Spinal cord (tissue), 10 donors: Measurements from ENCODE around the gene ZNF441. TPM values are rescaled to one million over a fixed set of nuclear protein-coding genes. Genes with fewer than 3 reads are reported as not detected.

Experiments
- DNase-seq, 6 donors: peaks; one replicate each; pipeline versions ENCODE4 v3.0.0 to v3.0.0-alpha.2; 2013 to 2015; ENCODE audit warnings: low spot score in 6 of 6, low read depth in 4 of 6
- H3K27ac ChIP-seq: one replicate; pipeline ENCODE4 v1.5.1; 2013; ENCODE audit warnings: low read depth, low read length, control low read depth
- H3K27me3 ChIP-seq: one replicate; pipeline ENCODE4 v1.6.1; 2013; ENCODE audit warnings: low read length; ENCODE audit not compliant: control insufficient read depth, insufficient read depth
- H3K36me3 ChIP-seq: one replicate; pipeline ENCODE4 v1.6.1; 2013; ENCODE audit warnings: low read length; ENCODE audit not compliant: control insufficient read depth, insufficient read depth
- H3K4me1 ChIP-seq: one replicate; pipeline ENCODE4 v1.6.1; 2013; ENCODE audit warnings: low read length; ENCODE audit not compliant: control insufficient read depth, insufficient read depth
- H3K4me3 ChIP-seq: one replicate; pipeline ENCODE4 v1.5.1; 2013; ENCODE audit warnings: low read depth, low read length, control low read depth
- H3K9me3 ChIP-seq: one replicate; pipeline ENCODE4 v1.6.1; 2013; ENCODE audit warnings: low read length; ENCODE audit not compliant: control insufficient read depth, insufficient read depth
- WGBS: methylation state at CpG from one replicate; pipeline ENCODE4 v1.1.5; 2013; ENCODE audit warnings: missing lambda C conversion rate; ENCODE audit not compliant: insufficient coverage; 5-methylcytosine and 5-hydroxymethylcytosine counted together
- polyA plus RNA-seq, 2 donors: library from polyadenylated mRNA; unstranded; fragments of 120-200 nt; gene quantifications; one replicate each; pipeline ENCODE4 v1.2.1, GENCODE V29; 2013; ENCODE audit not compliant: insufficient read length in 2 of 2
- total RNA-seq, 2 donors: library from RNA; depleted of rRNA in 1 of 2; stranded (reverse); fragments of 120-200 nt in 1 of 2; fragments of >200 nt in 1 of 2; gene quantifications; one replicate each; pipeline versions ENCODE4 v1.2.3 to v1.2.4, GENCODE V29; 2013 to 2014
- donor health status: healthy.

ZNF441 gene
- total and polyA plus RNA-seq, 4 donors: 10.7 to 38.5 (median 18.2) TPM

DNA sequence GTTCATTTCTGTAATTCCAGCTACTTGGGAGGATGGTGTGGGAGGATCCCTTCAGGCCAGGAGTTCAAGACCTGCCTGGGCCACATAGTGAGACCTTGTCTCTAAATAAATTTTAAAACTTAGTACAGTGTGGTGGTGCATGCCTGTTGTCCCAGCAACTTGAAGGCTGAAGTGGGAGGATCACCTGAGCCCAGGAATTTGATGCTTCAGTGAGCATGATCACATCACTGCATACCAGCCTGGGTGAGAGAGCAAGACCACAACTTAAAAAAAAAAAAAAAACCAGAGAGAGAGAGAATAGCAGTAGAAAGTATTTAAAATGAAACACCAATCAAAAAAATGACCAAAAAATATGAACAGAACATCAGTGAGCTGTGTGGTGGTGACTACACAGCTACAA, 20.9 kb upstream of the ZNF441 start:
- no peaks in the 10 kb centered on the region for H3K27me3 ChIP-seq
- DNase-seq: no peak
- no peak overlapping the region for H3K27ac ChIP-seq
- no peaks in the 10 kb centered on the region for H3K36me3 ChIP-seq
- H3K4me3 ChIP-seq: no peak overlapping the region
- peaks cover 4% of the 10 kb centered on the region for H3K9me3 ChIP-seq
- no peaks in the 10 kb centered on the region for H3K4me1 ChIP-seq

GRCh38 chr19:11747277-11747676, 19.5 kb upstream of the ZNF441 start:
- Histone ChIP-seq H3K27ac (no peak overlapping the region), H3K36me3 (no peaks in the 10 kb centered on the region), H3K27me3 (no peaks in the 10 kb centered on the region), H3K9me3 (peaks cover 4% of the 10 kb centered on the region), H3K4me1 (no peaks in the 10 kb centered on the region), H3K4me3 (no peak overlapping the region)
- no peak for DNase-seq
- no CpG with 5 or more reads among the region's 1 CpG for WGBS

- no peak overlapping the region for H3K4me3 ChIP-seq
- H3K9me3 ChIP-seq: peaks cover 4% of the 10 kb centered on the region
- 100% methylated on average over 1 of the region's 2 CpGs for WGBS
- H3K27ac ChIP-seq: no peak overlapping the region
- no peak for DNase-seq
- no peaks in the 10 kb centered on the region for H3K27me3 ChIP-seq
- no peaks in the 10 kb centered on the region for H3K4me1 ChIP-seq
- H3K36me3 ChIP-seq: no peaks in the 10 kb centered on the region
These were observed 17.0 kb upstream of the ZNF441 start for GRCh38 chr19:11749751-11750150.

- WGBS: no CpG with 5 or more reads among the region's 2 CpGs
- no peaks in the 10 kb centered on the region for H3K4me1 ChIP-seq
- H3K9me3 ChIP-seq: peaks cover 4% of the 10 kb centered on the region
- no peak for DNase-seq
- no peaks in the 10 kb centered on the region for H3K27me3 ChIP-seq
- H3K4me3 ChIP-seq: no peak overlapping the region
- no peaks in the 10 kb centered on the region for H3K36me3 ChIP-seq
- no peak overlapping the region for H3K27ac ChIP-seq
These were observed 14.5 kb upstream of the ZNF441 start for GRCh38 chr19:11752244-11752736.

GRCh38 chr19:11754663-11755062, 12.1 kb upstream of the ZNF441 start:
- 100% methylated on average over 1 of the region's 4 CpGs for WGBS
- Histone ChIP-seq H3K4me1 (no peaks in the 10 kb centered on the region), H3K9me3 (no peaks in the 10 kb centered on the region), H3K36me3 (no peaks in the 10 kb centered on the region), H3K4me3 (no peak overlapping the region), H3K27ac (no peak overlapping the region), H3K27me3 (no peaks in the 10 kb centered on the region)
- DNase-seq: no peak

- WGBS: no CpG with 5 or more reads among the region's 1 CpG
- no peaks in the 10 kb centered on the region for H3K36me3 ChIP-seq
- no peak overlapping the region for H3K27ac ChIP-seq
- no peaks in the 10 kb centered on the region for H3K27me3 ChIP-seq
- no peak overlapping the region for H3K4me3 ChIP-seq
- DNase-seq: no peak
- no peaks in the 10 kb centered on the region for H3K9me3 ChIP-seq
- no peaks in the 10 kb centered on the region for H3K4me1 ChIP-seq
These were observed 9.8 kb upstream of the ZNF441 start for GRCh38 chr19:11756965-11757364.

DNA sequence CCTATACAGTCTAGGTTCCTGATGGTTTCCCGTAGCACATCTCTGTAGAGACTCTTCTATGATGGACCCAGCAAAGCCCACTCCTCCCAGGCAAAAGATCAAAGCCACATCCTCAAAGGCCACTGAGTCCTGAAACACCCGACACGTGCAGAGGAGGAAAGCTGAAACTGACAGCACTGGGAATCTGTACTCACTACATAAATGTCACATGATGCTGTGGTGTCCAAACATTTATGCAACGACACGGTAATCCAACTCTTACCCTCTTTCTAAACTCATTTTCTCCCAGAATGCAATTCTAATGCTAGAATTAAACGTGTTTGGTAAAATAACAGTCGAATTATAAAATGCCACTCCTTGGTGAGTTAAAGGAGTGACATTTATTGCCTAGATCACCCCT, 7.0 kb upstream of the ZNF441 start:
- Histone ChIP-seq H3K9me3 (no peaks in the 10 kb centered on the region), H3K36me3 (no peaks in the 10 kb centered on the region), H3K4me1 (no peaks in the 10 kb centered on the region), H3K27me3 (no peaks in the 10 kb centered on the region), H3K4me3 (no peak overlapping the region), H3K27ac (no peak overlapping the region)
- DNase-seq: no peak
- WGBS: 73% methylated on average over 3 of the region's 7 CpGs

DNA sequence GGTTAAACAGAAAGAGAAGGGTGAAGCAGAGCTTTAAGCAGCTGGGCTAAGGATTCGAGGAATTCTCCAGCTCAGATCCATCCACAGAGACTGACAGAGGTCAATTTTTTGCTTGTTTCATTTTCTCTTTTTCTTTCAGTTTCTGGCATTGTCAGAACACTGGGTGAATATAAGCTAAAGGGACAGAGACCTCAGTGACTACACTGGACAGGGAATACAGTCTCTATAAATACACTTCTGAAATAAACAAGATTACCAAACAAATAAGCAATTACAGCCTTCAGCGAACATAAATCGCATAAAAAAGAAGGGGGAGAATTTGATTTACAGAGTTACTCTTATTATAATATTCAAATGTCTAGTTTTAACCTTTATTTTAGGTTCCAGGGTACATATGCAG, 3.7 kb upstream of the ZNF441 start:
- no CpG with 5 or more reads among the region's 3 CpGs for WGBS
- no peaks in the 10 kb centered on the region for H3K27me3 ChIP-seq

DNA sequence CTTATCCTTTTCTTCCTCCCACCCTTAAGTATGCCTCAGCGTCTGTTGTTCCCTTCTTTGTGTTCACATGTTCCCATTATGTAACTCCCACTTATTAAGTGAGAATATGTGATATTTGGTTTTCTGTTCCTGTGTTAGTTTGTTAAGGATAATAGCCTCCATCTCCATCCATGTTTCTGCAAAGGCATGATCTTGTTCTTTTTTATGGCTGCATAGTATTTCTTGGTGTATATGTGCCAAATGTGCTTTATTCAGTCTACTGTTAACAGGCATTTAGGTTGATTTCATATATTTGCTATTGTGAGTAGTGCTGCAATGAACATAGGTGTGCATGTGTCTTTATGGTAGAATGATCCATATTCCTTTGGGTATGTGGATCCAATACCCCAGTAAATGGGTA, 3.2 kb upstream of the ZNF441 start:
- H3K27me3 ChIP-seq: no peaks in the 10 kb centered on the region
- no peaks in the 10 kb centered on the region for H3K9me3 ChIP-seq
- no CpG with 5 or more reads among the region's 1 CpG for WGBS
- peaks cover 17% of the 10 kb centered on the region for H3K4me1 ChIP-seq
- no peak overlapping the region for H3K4me3 ChIP-seq
- no peaks in the 10 kb centered on the region for H3K36me3 ChIP-seq
- H3K27ac ChIP-seq: no peak overlapping the region
- no peak for DNase-seq

More for the DNA sequence above, 3.7 kb upstream of the ZNF441 start:
- Histone ChIP-seq H3K4me1 (peaks cover 13% of the 10 kb centered on the region), H3K27ac (no peak overlapping the region), H3K4me3 (no peak overlapping the region), H3K36me3 (no peaks in the 10 kb centered on the region), H3K9me3 (no peaks in the 10 kb centered on the region)
- DNase-seq: no peak

DNA sequence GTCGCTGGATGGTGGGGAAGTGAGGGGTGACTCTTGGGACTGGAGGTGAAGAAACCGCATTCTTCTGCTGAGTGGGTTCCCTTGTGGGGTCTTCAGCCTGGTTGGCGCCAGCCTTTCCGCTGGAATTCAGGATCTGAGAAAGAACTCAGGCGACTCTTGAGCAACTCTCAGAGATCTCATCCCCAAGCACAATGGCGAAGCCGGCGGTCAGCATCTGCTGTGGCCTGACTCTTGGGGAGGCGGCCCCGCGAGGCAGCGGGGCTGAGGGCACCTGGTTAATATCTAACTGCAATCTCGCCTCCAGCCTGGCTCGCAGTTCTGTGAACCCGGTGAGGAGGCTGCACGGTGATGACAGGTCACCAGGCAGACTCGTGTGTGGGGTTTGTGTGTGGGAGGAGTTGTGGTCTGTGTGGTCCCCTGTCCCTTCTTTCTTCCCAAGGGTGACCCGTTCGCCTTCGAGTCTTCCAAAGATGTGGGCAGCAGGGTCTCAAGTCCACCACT, 883 bp downstream of the ZNF441 start:
- peak in 4 of 6 donors; percentile 2 to 50 (median 28) for DNase-seq

More for the DNA sequence above, 883 bp downstream of the ZNF441 start:
- Histone ChIP-seq H3K4me1 (peaks cover 17% of the 10 kb centered on the region), H3K9me3 (peaks cover 5% of the 10 kb centered on the region), H3K27me3 (no peaks in the 10 kb centered on the region), H3K27ac (peak overlapping the region; percentile 96), H3K4me3 (peak overlapping the region; percentile 89), H3K36me3 (peaks cover 2% of the 10 kb centered on the region)
- WGBS: under 1% methylated on average over 16 of the region's 20 CpGs
